Thyroid gland (tissue), 4 donors: ENCODE results near the gene MAPK4.

Source experiments
- POLR2A ChIP-seq, 2 donors: fragments of 450-650 bp; IDR thresholded peaks; one replicate each; pipeline ENCODE4 v1.6.1; 2017; ENCODE audit warnings: antibody characterized with exemption in 2 of 2, mild to moderate bottlenecking in 2 of 2, moderate library complexity in 1 of 2
- TF ChIP-seq, protein P1 (sequence below), 6 experiments: fragments of 200-600 bp in 3 of 6; fragments of 450-650 bp in 3 of 6; sonication (generic) in 3 of 6; IDR thresholded peaks; one replicate each; pipeline ENCODE4 v1.5.1; 2016 to 2019; ENCODE audit warnings: antibody characterized with exemption in 6 of 6, mild to moderate bottlenecking in 2 of 6, inconsistent platforms in 1 of 6, moderate library complexity in 1 of 6

DNA sequence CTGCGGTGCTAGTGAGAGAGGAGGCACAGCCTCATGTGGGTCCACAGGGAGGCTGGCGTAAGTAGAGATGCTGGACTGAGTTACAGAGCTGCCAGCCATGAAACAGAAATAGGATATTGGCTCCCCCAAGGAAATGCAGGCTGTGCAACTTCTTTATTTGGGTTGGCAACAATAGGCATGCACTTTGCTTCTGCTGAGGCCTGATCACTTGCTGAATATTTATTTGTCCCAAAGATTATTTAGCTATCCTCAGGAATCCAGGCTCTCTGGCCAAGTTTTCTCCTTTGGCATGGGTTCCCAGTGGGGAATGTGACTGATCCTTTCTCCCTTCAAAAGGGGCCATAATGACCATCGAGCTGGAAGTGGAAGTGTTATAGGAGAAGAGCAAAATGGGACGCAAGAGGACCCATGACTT is 60.0 kb downstream of the MAPK4 start:
- TF ChIP-seq, protein P1, sequence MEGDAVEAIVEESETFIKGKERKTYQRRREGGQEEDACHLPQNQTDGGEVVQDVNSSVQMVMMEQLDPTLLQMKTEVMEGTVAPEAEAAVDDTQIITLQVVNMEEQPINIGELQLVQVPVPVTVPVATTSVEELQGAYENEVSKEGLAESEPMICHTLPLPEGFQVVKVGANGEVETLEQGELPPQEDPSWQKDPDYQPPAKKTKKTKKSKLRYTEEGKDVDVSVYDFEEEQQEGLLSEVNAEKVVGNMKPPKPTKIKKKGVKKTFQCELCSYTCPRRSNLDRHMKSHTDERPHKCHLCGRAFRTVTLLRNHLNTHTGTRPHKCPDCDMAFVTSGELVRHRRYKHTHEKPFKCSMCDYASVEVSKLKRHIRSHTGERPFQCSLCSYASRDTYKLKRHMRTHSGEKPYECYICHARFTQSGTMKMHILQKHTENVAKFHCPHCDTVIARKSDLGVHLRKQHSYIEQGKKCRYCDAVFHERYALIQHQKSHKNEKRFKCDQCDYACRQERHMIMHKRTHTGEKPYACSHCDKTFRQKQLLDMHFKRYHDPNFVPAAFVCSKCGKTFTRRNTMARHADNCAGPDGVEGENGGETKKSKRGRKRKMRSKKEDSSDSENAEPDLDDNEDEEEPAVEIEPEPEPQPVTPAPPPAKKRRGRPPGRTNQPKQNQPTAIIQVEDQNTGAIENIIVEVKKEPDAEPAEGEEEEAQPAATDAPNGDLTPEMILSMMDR (IDR thresholded peaks at IDR 0.05): no peak
- no peak for TF ChIP-seq POLR2A (IDR thresholded peaks at IDR 0.05)
